ENCODE results near the gene RALGPS1.
"Not testable (repeated sequence)": the region's sequence is repeated elsewhere in the genome, so short reads cannot be mapped to it uniquely, and the experiment has no call there.

RALGPS1 gene

DNA sequence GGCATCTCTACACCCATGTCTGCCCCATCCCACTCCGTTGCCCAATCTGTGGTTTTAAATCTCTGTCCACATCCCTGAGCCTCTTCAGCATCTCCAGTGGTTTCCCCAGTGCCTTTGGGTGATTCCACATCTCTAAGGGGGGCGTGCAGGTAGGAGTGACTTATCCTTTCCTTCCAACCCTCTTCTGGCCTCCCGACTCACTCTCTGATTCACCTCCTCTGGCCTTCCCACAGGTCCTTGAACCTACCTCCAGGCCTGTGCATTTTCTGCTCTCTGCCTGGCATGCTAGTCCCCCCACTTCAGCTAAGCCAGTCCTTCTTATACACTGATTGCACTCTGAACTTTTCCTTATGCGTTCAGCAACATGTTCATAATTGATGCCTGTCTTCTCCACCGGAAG is 99.0 kb downstream of the RALGPS1 start:
- in situ Hi-C loops (cut with MboI; ENCODE audit: low sequenced_read_pairs, unreplicated experiment), result no loop called here
- TF ChIP-seq, protein P1, sequence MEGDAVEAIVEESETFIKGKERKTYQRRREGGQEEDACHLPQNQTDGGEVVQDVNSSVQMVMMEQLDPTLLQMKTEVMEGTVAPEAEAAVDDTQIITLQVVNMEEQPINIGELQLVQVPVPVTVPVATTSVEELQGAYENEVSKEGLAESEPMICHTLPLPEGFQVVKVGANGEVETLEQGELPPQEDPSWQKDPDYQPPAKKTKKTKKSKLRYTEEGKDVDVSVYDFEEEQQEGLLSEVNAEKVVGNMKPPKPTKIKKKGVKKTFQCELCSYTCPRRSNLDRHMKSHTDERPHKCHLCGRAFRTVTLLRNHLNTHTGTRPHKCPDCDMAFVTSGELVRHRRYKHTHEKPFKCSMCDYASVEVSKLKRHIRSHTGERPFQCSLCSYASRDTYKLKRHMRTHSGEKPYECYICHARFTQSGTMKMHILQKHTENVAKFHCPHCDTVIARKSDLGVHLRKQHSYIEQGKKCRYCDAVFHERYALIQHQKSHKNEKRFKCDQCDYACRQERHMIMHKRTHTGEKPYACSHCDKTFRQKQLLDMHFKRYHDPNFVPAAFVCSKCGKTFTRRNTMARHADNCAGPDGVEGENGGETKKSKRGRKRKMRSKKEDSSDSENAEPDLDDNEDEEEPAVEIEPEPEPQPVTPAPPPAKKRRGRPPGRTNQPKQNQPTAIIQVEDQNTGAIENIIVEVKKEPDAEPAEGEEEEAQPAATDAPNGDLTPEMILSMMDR (IDR thresholded peaks at IDR 0.05; ENCODE audit: borderline replicate concordance, control extremely low read depth, extremely low read depth, insufficient read depth, missing control alignments), result no peak
- no peak for DNase-seq (ENCODE audit: low spot score)

GRCh38 chr9:127014216-127014909 is 99.8 kb downstream of the RALGPS1 start:
- TF ChIP-seq, protein P1 (IDR thresholded peaks at IDR 0.05; ENCODE audit: borderline replicate concordance, control extremely low read depth, extremely low read depth, insufficient read depth, missing control alignments), result no peak
- in situ Hi-C loops (cut with MboI; ENCODE audit: low sequenced_read_pairs, unreplicated experiment), result no loop called here
- DNase-seq (ENCODE audit: low spot score), result no peak

- in situ Hi-C loops (cut with MboI; ENCODE audit: low sequenced_read_pairs, unreplicated experiment), result no loop called here
- DNase-seq (ENCODE audit: low spot score), result no peak
- TF ChIP-seq, protein P1 (IDR thresholded peaks at IDR 0.05; ENCODE audit: borderline replicate concordance, control extremely low read depth, extremely low read depth, insufficient read depth, missing control alignments), result no peak
These were observed 100.4 kb downstream of the RALGPS1 start for GRCh38 chr9:127014910-127015540.

DNA sequence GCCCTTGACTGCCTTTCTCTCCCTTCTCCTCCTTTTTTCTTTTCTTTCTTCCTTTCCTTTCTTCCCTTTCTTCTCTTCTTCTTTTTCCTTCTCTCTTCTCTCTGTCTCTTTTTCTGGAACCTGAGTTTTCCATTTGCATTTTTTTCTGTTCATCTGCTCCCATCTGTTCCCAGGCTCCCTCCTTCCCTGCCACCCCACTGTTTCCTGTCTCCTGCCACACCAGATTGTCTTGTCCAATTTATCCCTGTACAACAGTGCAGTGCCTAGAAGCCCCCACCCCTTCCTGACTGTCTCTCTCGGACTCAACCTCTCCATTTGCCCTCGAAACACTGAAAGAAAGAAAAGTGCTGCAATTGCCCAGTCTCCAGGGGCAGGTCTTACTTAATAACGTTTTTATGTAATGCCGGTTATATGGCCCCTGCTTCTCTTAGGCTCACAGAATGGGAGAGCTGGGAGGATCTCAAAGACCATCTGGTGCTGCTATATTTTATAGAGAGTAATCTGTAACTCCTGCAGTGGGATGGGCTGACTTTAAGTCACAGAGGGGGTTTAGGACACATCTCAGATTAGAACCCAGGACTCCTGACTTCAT is 101.4 kb downstream of the RALGPS1 start:
- in situ Hi-C loops (cut with MboI; ENCODE audit: low sequenced_read_pairs, unreplicated experiment), result no loop called here
- no peak for DNase-seq (ENCODE audit: low spot score)
- TF ChIP-seq, protein P1 (IDR thresholded peaks at IDR 0.05; ENCODE audit: borderline replicate concordance, control extremely low read depth, extremely low read depth, insufficient read depth, missing control alignments), result no peak

DNA sequence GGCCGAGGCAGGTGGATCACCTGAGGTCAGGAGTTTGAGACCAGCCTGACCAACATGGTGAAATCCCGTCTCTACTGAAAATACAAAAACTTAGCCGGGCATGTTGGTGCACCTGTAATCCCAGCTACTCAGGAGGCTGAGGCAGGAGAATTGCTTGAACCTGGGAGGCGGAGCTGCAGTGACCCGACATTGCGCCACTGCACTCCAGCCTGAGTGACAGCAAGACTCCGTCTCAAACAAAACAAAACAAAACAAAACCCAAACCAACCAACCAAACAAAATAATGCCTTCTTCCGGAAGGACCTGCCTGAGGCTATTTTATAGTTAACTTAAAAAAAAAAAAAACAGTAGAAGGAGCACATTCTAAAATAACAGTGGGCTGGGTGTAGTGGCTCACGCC is 103.4 kb downstream of the RALGPS1 start:
- in situ Hi-C loops (cut with MboI; ENCODE audit: low sequenced_read_pairs, unreplicated experiment), result not testable (repeated sequence)

DNA sequence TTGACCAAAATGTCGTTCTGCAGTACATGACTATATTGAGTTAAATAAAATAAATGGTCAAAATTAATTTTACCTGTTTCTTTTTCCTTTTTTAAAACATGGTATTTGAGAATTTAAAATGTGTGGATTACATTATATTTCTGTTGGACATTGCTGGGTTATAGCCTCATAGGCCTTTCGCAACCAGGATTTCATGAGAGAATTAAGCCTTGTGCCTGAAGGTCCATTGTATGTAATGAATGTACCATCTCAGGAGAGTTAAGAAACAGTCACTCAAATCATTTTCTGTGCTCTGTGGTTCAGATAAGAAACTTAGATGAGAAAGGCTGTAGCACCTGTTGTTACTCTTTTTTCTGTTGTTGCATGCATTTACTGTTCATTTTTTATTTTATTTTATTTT is 104.4 kb downstream of the RALGPS1 start:
- in situ Hi-C loops (cut with MboI; ENCODE audit: low sequenced_read_pairs, unreplicated experiment), result no loop called here
- TF ChIP-seq, protein P1 (IDR thresholded peaks at IDR 0.05; ENCODE audit: borderline replicate concordance, control extremely low read depth, extremely low read depth, insufficient read depth, missing control alignments), result no peak

More for the DNA sequence above, 103.4 kb downstream of the RALGPS1 start:
- DNase-seq (ENCODE audit: low spot score), result not testable (repeated sequence)

More for the DNA sequence above, 104.4 kb downstream of the RALGPS1 start:
- DNase-seq (ENCODE audit: low spot score), result no peak
